Measurements from ENCODE around the gene LAMA5.

LAMA5 gene

DNA sequence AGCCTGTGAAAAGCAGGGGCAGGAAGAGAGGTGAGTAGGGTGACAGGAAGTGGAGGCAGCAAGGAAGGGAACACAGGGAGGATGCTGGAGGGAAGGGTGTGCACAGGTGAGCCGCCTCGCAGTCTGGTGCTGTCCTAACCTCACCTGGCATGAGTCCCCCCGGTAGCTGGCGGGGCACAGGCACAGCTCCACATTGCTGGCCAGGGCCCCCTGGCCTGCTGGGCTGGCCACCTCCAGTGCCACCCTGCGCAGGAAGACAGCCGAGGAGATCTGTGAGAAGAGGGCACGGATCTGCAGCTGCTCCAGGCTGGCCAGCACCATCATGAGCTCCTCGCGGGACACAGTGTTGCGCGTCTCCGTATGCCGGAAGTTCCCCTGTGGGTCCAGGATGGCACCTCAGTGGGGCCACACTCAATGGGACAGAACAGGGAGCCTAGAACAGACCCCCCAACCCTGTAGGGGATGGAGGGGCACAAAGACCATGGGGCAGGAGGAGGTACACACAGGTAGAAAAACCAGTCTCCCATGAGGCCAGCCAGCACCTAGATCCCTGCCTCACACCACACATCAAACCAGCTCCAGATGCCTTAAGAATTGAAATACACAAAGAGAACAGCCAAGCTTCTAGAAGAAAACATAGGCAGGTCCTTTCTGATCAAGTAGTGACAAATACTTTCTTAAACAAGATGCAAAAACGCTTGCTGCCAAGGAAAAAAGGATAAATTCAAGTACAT lies 41.8 kb downstream of the LAMA5 start:
- DNase-seq (ENCODE audit: low spot score) = no peak
- Mint-ChIP-seq H3K9me3 (no peaks in the 10 kb centered on the region), H3K4me1 (ENCODE audit: low read depth) (no peaks in the 10 kb centered on the region), H3K36me3 (ENCODE audit: low read depth) (no peaks in the 10 kb centered on the region), H3K4me3 (no peak overlapping the region), H3K27ac (no peak overlapping the region), H3K27me3 (ENCODE audit: low read depth) (no peaks in the 10 kb centered on the region)

- H3K27me3 Mint-ChIP-seq (ENCODE audit: low read depth) = no peaks in the 10 kb centered on the region
- H3K36me3 Mint-ChIP-seq (ENCODE audit: low read depth) = no peaks in the 10 kb centered on the region
- H3K4me3 Mint-ChIP-seq = no peak overlapping the region
- H3K9me3 Mint-ChIP-seq = no peaks in the 10 kb centered on the region
- no peaks in the 10 kb centered on the region for H3K4me1 Mint-ChIP-seq (ENCODE audit: low read depth)
- H3K27ac Mint-ChIP-seq = no peak overlapping the region
- no peak for DNase-seq (ENCODE audit: low spot score)
Measured at GRCh38 chr20:62323980-62324906, 42.9 kb downstream of the LAMA5 start.

GRCh38 chr20:62323146-62323979 lies 43.7 kb downstream of the LAMA5 start:
- Mint-ChIP-seq H3K27me3 (ENCODE audit: low read depth) (no peaks in the 10 kb centered on the region), H3K9me3 (no peaks in the 10 kb centered on the region), H3K4me1 (ENCODE audit: low read depth) (no peaks in the 10 kb centered on the region), H3K4me3 (no peak overlapping the region), H3K27ac (no peak overlapping the region), H3K36me3 (ENCODE audit: low read depth) (no peaks in the 10 kb centered on the region)
- DNase-seq (ENCODE audit: low spot score) = no peak

DNA sequence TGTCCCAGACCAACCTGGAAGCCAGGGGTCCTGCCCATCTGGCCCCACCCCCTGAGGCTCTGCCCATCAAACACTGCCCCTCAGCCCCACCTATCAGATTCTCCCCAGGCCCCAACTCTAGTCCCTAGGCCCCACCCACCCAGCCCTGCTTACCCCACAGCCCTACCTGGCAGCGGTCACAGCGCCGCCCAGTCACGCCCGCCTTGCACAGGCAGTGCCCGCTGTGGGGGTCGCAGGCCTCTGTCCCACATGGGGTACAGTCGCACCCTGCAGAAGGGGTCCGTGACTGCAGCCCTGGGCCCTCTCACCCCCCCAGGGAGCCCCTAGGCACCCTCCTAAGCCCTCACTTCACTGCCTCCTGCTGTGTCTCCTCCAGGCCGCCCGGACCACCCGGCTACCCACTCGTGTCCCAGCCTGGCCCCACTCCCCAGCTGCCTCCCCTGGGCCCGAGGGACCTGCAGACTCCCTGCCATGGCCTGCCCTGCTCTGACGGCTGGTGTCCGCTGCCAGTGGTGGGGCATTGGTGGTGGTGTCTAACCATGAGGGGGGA lies 44.5 kb downstream of the LAMA5 start:
- no peaks in the 10 kb centered on the region for H3K4me1 Mint-ChIP-seq (ENCODE audit: low read depth)
- no peak overlapping the region for H3K27ac Mint-ChIP-seq
- DNase-seq (ENCODE audit: low spot score) = no peak
- no peak overlapping the region for H3K4me3 Mint-ChIP-seq
- no peaks in the 10 kb centered on the region for H3K36me3 Mint-ChIP-seq (ENCODE audit: low read depth)
- H3K27me3 Mint-ChIP-seq (ENCODE audit: low read depth) = no peaks in the 10 kb centered on the region
- no peaks in the 10 kb centered on the region for H3K9me3 Mint-ChIP-seq

- H3K4me1 Mint-ChIP-seq (ENCODE audit: low read depth) = no peaks in the 10 kb centered on the region
- H3K4me3 Mint-ChIP-seq = no peak overlapping the region
- no peaks in the 10 kb centered on the region for H3K27me3 Mint-ChIP-seq (ENCODE audit: low read depth)
- H3K9me3 Mint-ChIP-seq = no peaks in the 10 kb centered on the region
- H3K36me3 Mint-ChIP-seq (ENCODE audit: low read depth) = no peaks in the 10 kb centered on the region
- H3K27ac Mint-ChIP-seq = no peak overlapping the region
- DNase-seq (ENCODE audit: low spot score) = no peak
Measured at GRCh38 chr20:62321975-62322374, 45.1 kb downstream of the LAMA5 start.

- no peak overlapping the region for H3K4me3 Mint-ChIP-seq
- H3K27me3 Mint-ChIP-seq (ENCODE audit: low read depth) = no peaks in the 10 kb centered on the region
- no peaks in the 10 kb centered on the region for H3K36me3 Mint-ChIP-seq (ENCODE audit: low read depth)
- H3K4me1 Mint-ChIP-seq (ENCODE audit: low read depth) = no peaks in the 10 kb centered on the region
- H3K9me3 Mint-ChIP-seq = no peaks in the 10 kb centered on the region
- no peak for DNase-seq (ENCODE audit: low spot score)
- H3K27ac Mint-ChIP-seq = no peak overlapping the region
Measured at GRCh38 chr20:62321521-62321948, 45.6 kb downstream of the LAMA5 start.

DNA sequence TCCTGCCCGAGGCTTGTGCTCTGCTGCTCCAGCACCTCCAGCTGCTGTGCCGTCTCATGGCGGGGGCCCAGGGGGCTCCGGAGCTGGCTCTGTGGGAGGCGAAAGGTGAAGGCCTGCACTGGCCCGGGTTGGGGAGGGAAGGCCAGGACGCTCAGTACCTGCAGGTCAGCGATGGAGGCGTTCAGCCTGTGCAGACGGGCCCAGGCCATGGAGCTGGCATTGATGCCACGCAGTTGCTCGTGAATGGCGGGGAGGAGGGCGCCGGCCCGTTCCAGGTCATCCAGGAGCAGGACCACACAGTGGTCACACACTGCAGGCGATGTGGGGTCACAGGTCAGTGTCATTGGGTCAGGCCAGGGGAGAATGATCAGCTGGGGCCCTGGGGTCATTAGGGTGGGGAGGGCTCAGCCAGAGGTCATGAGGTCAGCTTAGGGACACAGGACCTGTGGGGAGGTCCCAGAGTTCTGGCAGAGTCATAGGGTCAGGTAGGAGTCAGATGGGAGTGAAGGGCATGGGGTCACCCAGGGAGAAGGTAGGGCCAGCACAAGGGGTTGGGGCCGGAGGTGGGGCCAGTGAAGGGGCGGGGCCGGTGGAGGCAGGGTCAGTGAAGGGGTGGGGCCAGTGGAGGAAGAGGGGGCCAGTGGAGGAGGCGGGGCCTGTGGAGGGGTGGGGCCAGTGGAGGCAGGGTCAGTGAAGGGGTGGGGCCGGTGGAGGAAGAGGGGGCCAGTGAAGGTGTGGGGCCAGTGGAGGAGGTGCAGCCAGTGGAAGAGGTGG lies 46.3 kb downstream of the LAMA5 start:
- Mint-ChIP-seq H3K4me3 (no peak overlapping the region), H3K9me3 (no peaks in the 10 kb centered on the region), H3K27ac (no peak overlapping the region), H3K36me3 (ENCODE audit: low read depth) (no peaks in the 10 kb centered on the region), H3K4me1 (ENCODE audit: low read depth) (no peaks in the 10 kb centered on the region), H3K27me3 (ENCODE audit: low read depth) (no peaks in the 10 kb centered on the region)
- DNase-seq (ENCODE audit: low spot score) = no peak

DNA sequence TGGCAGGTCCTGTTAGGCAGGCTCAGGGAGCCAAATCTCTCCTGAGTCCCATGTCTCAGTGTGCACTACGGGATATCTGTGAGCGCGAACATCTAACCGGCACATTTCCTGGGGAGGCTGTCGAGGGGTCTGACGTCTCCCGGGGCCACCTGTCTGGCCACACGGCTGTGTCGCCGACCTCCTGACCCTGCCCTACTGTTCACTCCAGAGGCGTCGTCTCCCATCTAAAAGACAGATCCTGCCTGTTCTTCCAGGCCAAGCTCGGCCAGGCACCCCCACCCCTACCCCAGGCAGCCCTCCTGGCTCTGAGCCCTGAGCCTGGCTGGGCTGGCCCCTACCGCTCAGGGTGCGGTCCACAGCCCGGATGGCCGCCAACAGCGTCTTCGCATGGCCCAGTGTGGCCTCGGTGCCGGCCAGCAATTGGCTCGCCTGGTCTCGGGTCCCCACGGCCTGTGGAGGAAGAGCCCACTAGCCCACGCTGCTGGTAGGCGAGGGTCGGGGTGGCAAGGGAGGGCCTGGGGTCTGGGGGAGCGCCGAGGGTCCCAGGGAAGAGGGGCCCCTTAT lies 47.7 kb downstream of the LAMA5 start:
- H3K4me1 Mint-ChIP-seq (ENCODE audit: low read depth) = no peaks in the 10 kb centered on the region
- no peaks in the 10 kb centered on the region for H3K9me3 Mint-ChIP-seq
- no peaks in the 10 kb centered on the region for H3K36me3 Mint-ChIP-seq (ENCODE audit: low read depth)
- no peak overlapping the region for H3K27ac Mint-ChIP-seq
- H3K27me3 Mint-ChIP-seq (ENCODE audit: low read depth) = no peaks in the 10 kb centered on the region
- DNase-seq (ENCODE audit: low spot score) = no peak
- no peak overlapping the region for H3K4me3 Mint-ChIP-seq

- DNase-seq (ENCODE audit: low spot score) = no peak
- Mint-ChIP-seq H3K36me3 (ENCODE audit: low read depth) (no peaks in the 10 kb centered on the region), H3K4me1 (ENCODE audit: low read depth) (no peaks in the 10 kb centered on the region), H3K9me3 (no peaks in the 10 kb centered on the region), H3K27ac (peak overlapping the region; percentile 31), H3K27me3 (ENCODE audit: low read depth) (no peaks in the 10 kb centered on the region), H3K4me3 (no peak overlapping the region)
Measured at GRCh38 chr20:62318400-62319345, 48.4 kb downstream of the LAMA5 start.

GRCh38 chr20:62317167-62317655 lies 49.9 kb downstream of the LAMA5 start:
- no peaks in the 10 kb centered on the region for H3K36me3 Mint-ChIP-seq (ENCODE audit: low read depth)
- H3K27ac Mint-ChIP-seq = no peak overlapping the region
- no peak overlapping the region for H3K4me3 Mint-ChIP-seq
- no peaks in the 10 kb centered on the region for H3K9me3 Mint-ChIP-seq
- no peaks in the 10 kb centered on the region for H3K4me1 Mint-ChIP-seq (ENCODE audit: low read depth)
- H3K27me3 Mint-ChIP-seq (ENCODE audit: low read depth) = no peaks in the 10 kb centered on the region
- DNase-seq (ENCODE audit: low spot score) = no peak

DNA sequence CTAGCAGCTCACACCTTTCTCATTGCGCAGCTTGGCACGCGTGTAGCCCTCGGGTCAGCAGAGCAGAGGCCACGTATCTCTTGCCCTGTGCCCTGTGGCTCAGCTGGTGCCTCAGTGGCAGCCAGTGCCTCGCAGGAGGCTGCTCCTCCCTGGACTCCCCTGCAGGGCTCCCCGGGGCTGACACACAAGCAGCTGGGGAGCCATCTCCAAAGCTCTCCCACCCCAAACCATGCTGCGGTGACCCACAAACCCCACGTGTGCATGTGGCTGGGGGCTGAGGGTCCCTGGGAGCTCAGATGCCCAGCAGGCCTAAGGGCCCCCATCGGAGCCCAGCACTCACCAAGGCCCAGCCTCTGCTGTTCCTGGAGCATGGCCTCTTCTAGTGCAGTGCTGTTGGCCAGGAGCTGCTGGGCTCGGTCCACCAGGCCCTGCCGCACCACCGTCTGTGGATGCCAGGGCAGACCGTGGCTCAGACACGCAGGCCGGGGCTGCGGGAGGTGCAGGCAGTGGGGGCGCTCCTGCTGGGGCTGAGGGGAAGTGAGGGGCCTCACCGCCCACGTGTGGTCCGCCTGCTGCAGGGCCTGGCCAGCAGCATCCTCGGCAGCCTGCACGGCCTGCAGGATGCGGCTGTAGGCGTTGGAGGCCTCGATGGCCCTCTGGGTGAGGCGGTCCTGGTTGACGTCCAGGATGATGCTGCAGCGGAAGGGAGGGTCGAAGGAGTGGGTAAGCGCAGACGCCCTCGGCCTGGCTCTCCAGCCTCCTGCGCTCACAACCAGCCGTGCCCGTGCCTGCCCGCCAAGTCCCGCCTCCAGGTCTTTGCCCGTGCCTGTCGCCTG lies 50.6 kb downstream of the LAMA5 start:
- Mint-ChIP-seq H3K36me3 (ENCODE audit: low read depth) (no peaks in the 10 kb centered on the region), H3K4me1 (ENCODE audit: low read depth) (no peaks in the 10 kb centered on the region), H3K9me3 (no peaks in the 10 kb centered on the region), H3K27me3 (ENCODE audit: low read depth) (no peaks in the 10 kb centered on the region), H3K27ac (no peak overlapping the region), H3K4me3 (no peak overlapping the region)
- no peak for DNase-seq (ENCODE audit: low spot score)

All from T-helper 2 cell treated with Interferon-gamma antibody and Interleukin-4, amounts not matched to agents 5 μg/mL and 100 μg/mL, for 36 hours (primary cell).